Hepatocyte (in vitro differentiated cells): ENCODE measurements around the gene RPH3AL. TPM values are rescaled to one million over a fixed set of nuclear protein-coding genes. Genes with fewer than 3 reads are reported as not detected.

Source experiments
- DNase-seq: peaks from one replicate; pipeline ENCODE4 v3.0.0-alpha.2; 2016; ENCODE audit warnings: low spot score
- H2AFZ ChIP-seq: fragments of 200-600 bp; sonication (generic); 2 replicates; pipeline ENCODE4 v1.6.0; 2016; ENCODE audit warnings: antibody characterized with exemption, mild to moderate bottlenecking
- H3K27ac ChIP-seq: fragments of 200-600 bp; sonication (generic); 2 replicates; pipeline ENCODE4 v1.5.1; 2016; ENCODE audit warnings: mild to moderate bottlenecking
- H3K27me3 ChIP-seq: fragments of 200-600 bp; sonication (generic); 2 replicates; pipeline ENCODE4 v1.6.1; 2016
- H3K36me3 ChIP-seq: fragments of 200-600 bp; sonication (generic); replicated peaks from 2 replicates; pipeline ENCODE4 v1.5.1; 2016; ENCODE audit warnings: low read depth; ENCODE audit not compliant: insufficient read depth
- H3K4me1 ChIP-seq: fragments of 200-600 bp; sonication (generic); 2 replicates; pipeline ENCODE4 v1.5.1; 2016; ENCODE audit warnings: mild to moderate bottlenecking, moderate library complexity; ENCODE audit not compliant: insufficient read depth
- H3K4me2 ChIP-seq: fragments of 200-600 bp; sonication (generic); 2 replicates; pipeline ENCODE4 v1.6.0; 2016
- H3K4me3 ChIP-seq: fragments of 200-600 bp; sonication (generic); 2 replicates; pipeline ENCODE4 v1.5.1; 2016; ENCODE audit warnings: mild to moderate bottlenecking
- H3K79me2 ChIP-seq: fragments of 200-600 bp; sonication (generic); 2 replicates; pipeline ENCODE4 v1.6.0; 2017; ENCODE audit warnings: mild to moderate bottlenecking
- H3K9me2 ChIP-seq: fragments of 200-600 bp; sonication (generic); replicated peaks from 2 replicates; pipeline ENCODE4 v1.6.0; 2017; ENCODE audit warnings: mild to moderate bottlenecking; ENCODE audit not compliant: insufficient read depth
- H3K9me3 ChIP-seq: fragments of 200-600 bp; sonication (generic); 2 replicates; pipeline ENCODE4 v1.5.1; 2016; ENCODE audit warnings: low read depth, mild to moderate bottlenecking
- H4K20me1 ChIP-seq: fragments of 200-600 bp; sonication (generic); 2 replicates; pipeline ENCODE4 v1.6.0; 2016; ENCODE audit warnings: mild to moderate bottlenecking; ENCODE audit not compliant: insufficient read depth, poor library complexity, severe bottlenecking
- EZH2 ChIP-seq: fragments of 200-600 bp; sonication (generic); IDR thresholded peaks from 2 replicates; pipeline ENCODE4 v1.6.1; 2016; ENCODE audit warnings: antibody characterized with exemption, mild to moderate bottlenecking, borderline replicate concordance
- EZH2phosphoT487 ChIP-seq: fragments of 200-600 bp; sonication (generic); IDR thresholded peaks from one replicate; pipeline ENCODE4 v1.6.1; 2018; ENCODE audit warnings: antibody characterized with exemption, mild to moderate bottlenecking, low read depth, moderate library complexity; ENCODE audit not compliant: unreplicated experiment, severe bottlenecking
- WGBS: methylation state at CpG from one replicate; pipeline ENCODE4 v1.1.6; 2016; ENCODE audit warnings: low lambda C conversion rate; ENCODE audit errors: missing lambda C conversion rate; 5-methylcytosine and 5-hydroxymethylcytosine counted together
- polyA plus RNA-seq: library from polyadenylated mRNA; unstranded; fragments of >200 nt; fragmentation: Nextera tagmentation; extraction: Ambion mirVana; gene quantifications from 2 replicates; pipeline ENCODE4 v1.2.1, GENCODE V29; 2016
- total RNA-seq: library from RNA; depleted of rRNA; stranded (reverse); fragments of >200 nt; gene quantifications from 2 replicates; pipeline ENCODE4 v1.2.3, GENCODE V29; 2014
- TF ChIP-seq, protein P1 (sequence below): fragments of 200-600 bp; sonication (generic); IDR thresholded peaks from 2 replicates; pipeline ENCODE4 v1.5.1; 2016; ENCODE audit warnings: antibody characterized with exemption, mild to moderate bottlenecking; ENCODE audit not compliant: poor library complexity

Gene RPH3AL, protein sequence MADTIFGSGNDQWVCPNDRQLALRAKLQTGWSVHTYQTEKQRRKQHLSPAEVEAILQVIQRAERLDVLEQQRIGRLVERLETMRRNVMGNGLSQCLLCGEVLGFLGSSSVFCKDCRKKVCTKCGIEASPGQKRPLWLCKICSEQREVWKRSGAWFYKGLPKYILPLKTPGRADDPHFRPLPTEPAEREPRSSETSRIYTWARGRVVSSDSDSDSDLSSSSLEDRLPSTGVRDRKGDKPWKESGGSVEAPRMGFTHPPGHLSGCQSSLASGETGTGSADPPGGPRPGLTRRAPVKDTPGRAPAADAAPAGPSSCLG
- total RNA-seq (7.0 and 10.2 TPM in 2 replicates), polyA plus RNA-seq (7.6 and 12.0 TPM in 2 replicates)

DNA sequence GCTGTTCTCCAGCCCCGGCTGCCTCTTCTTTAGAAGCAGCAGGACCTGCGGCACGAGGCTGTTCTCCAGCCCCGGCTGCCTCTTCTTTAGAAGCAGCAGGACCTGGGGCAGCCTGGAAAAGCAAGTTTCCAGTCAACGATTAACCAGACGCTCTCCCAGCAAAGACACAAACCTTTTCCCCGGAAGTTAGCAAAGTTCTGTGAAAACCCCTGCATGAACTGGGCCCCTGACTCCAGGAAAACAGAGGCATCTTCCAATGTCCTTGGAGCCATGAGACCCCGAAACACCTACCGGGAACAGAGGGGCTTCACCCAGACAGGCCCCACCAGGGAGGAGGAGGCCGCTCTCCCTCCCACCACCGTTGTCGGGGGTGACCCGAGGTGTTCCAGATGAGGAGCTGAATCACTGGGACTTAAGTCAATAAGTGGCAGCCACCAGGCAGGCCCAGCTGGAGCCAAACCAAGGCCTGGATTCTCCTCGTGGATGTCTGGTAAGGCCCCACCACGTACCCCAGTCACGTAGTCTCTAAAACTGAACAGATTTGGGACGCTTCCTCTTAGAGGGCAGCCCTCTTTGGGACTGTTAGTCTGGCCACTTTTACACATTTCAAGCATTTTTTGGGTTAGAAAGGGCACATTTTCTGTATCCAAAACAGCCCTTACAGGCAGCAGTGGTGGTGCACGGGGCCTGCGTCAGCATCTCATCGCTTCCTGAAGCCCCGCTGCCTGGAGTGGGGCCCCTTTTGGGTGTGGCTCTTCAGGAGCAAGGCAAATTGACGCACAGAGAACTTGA lies at the start of gene RPH3AL:
TSS of gene RPH3AL (minus strand) at position 387 of the 792 bp plus-strand sequence. CDS start 25,264 bp downstream, outside the sequence.
- H3K9me3 ChIP-seq, result no peaks in the 10 kb centered on the region
- no peaks in the 10 kb centered on the region for H3K9me2 ChIP-seq
- no peak within 1 kb of the TSS for H3K4me3 ChIP-seq
- H4K20me1 ChIP-seq, result no peaks in the 10 kb centered on the region
- H3K27me3 ChIP-seq, result no peaks in the 10 kb centered on the region
- H3K36me3 ChIP-seq, result no peaks in the 10 kb centered on the region
- H3K27ac ChIP-seq, result peak within 1 kb of the TSS; percentile 98
- WGBS, result 26% methylated on average over 22 of the region's 22 CpGs
- H3K4me1 ChIP-seq, result peaks cover 54% of the 10 kb centered on the region
- peak within 1 kb of the TSS; percentile 69 for H3K4me2 ChIP-seq
- TF ChIP-seq EZH2phosphoT487 (no peak), EZH2 (no peak)
- TF ChIP-seq, protein P1, sequence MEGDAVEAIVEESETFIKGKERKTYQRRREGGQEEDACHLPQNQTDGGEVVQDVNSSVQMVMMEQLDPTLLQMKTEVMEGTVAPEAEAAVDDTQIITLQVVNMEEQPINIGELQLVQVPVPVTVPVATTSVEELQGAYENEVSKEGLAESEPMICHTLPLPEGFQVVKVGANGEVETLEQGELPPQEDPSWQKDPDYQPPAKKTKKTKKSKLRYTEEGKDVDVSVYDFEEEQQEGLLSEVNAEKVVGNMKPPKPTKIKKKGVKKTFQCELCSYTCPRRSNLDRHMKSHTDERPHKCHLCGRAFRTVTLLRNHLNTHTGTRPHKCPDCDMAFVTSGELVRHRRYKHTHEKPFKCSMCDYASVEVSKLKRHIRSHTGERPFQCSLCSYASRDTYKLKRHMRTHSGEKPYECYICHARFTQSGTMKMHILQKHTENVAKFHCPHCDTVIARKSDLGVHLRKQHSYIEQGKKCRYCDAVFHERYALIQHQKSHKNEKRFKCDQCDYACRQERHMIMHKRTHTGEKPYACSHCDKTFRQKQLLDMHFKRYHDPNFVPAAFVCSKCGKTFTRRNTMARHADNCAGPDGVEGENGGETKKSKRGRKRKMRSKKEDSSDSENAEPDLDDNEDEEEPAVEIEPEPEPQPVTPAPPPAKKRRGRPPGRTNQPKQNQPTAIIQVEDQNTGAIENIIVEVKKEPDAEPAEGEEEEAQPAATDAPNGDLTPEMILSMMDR, result no peak
- peak within 1 kb of the TSS; percentile 54 for H2AFZ ChIP-seq
- peak; percentile 87 for DNase-seq
- peaks cover 20% of the 10 kb centered on the region for H3K79me2 ChIP-seq

DNA sequence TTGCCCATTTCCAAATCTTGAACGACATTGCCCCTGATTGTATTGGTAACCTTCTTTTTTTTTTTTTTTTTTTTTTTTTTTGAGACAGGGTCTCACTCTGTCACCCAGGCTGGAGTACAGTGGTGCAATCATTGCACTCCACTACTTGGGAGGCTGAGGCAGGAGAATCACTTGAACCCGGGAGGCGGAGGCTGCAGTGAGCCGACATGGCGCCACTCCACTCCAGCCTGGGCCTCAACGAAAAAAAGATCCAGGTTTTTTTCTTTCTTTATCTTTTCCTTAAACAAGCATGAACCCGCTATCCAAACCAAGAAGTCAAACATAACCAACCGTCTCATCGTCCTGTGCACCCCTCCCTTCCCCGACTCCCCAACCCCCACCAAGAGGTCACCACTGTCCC lies 47.6 kb upstream of the RPH3AL start:
- H3K9me3 ChIP-seq, result no peaks in the 10 kb centered on the region
- H3K36me3 ChIP-seq, result no peaks in the 10 kb centered on the region
- H3K4me2 ChIP-seq, result no peak overlapping the region
- 64% methylated on average over 10 of the region's 10 CpGs for WGBS
- no peak overlapping the region for H3K4me3 ChIP-seq
- no peak overlapping the region for H3K27ac ChIP-seq
- TF ChIP-seq, protein P1, result no peak
- TF ChIP-seq EZH2 (no peak), EZH2phosphoT487 (no peak)
- H2AFZ ChIP-seq, result no peak overlapping the region
- no peaks in the 10 kb centered on the region for H3K79me2 ChIP-seq
- DNase-seq, result no peak
- no peaks in the 10 kb centered on the region for H4K20me1 ChIP-seq
- H3K4me1 ChIP-seq, result no peaks in the 10 kb centered on the region
- H3K9me2 ChIP-seq, result no peaks in the 10 kb centered on the region
- no peaks in the 10 kb centered on the region for H3K27me3 ChIP-seq

DNA sequence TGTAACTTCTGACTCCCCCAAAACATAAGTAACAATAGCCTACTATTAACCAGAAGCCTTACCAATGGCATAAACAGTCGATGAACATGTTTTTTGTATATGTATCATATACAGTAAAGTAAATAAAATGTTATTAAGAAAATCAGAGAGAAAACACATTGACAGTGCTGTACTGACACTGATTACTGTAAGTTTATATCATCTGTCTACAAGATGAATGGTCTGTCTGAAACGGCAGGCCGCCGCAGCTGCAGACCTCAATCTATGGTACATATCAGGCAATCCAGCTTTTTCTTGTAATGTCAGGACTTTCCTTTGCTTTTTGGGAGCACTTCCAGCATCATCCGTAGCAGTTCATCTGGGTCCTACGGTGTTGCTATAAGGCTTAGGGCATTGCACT lies 44.2 kb upstream of the RPH3AL start:
- Histone ChIP-seq H3K79me2 (no peaks in the 10 kb centered on the region), H3K27me3 (no peaks in the 10 kb centered on the region), H4K20me1 (no peaks in the 10 kb centered on the region), H3K9me3 (no peaks in the 10 kb centered on the region), H3K4me2 (no peak overlapping the region), H3K4me1 (no peaks in the 10 kb centered on the region), H3K36me3 (no peaks in the 10 kb centered on the region), H3K27ac (no peak overlapping the region), H2AFZ (no peak overlapping the region), H3K9me2 (no peaks in the 10 kb centered on the region), H3K4me3 (no peak overlapping the region)
- TF ChIP-seq, protein P1, result no peak
- no peak for TF ChIP-seq EZH2
- no peak for TF ChIP-seq EZH2phosphoT487
- WGBS, result 85% methylated on average over 6 of the region's 6 CpGs
- DNase-seq, result no peak
